ENCODE results near the gene CHST3.

CHST3 gene

DNA sequence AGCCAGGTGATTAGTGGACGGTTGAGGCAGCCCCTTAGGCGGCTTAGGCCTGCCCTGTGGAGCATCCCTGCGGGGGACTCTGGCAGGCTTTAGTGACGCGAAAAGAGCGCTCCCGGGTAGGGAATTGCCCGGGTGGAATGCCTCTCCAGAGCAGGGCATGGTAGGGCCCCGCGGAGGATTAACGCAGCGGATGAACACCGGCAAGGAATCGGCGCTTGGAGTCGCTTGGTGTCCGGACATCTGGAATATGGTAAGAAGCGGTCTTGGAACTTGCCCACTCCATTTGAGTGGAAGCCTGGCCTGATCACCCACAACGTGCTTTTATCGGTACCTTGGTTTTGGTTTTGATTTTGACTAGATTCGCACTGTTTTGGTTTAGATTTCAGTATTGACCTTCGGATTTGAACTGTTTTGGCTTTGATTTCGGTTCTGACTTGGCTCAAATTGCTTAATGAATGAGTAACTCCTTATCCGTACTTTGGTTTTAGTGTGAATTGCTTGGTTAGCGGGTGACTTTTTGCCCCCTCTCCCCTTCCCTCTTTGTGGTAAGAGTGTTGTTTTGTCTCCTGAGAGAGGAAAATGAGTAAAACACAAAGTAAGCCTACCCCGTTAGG, 24.2 kb upstream of the CHST3 start:
- TF ChIP-seq CTCF (IDR thresholded peaks at IDR 0.05; ENCODE audit: poor library complexity, severe bottlenecking), result no peak
- no peaks in the 10 kb centered on the region for H3K27me3 ChIP-seq (ENCODE audit: insufficient read depth, poor library complexity, severe bottlenecking)
- H3K36me3 ChIP-seq (ENCODE audit: low read depth), result no peaks in the 10 kb centered on the region
- ATAC-seq (ENCODE audit: low read depth) (no peak), DNase-seq (ENCODE audit: low spot score) (no peak)
- no peak overlapping the region for H3K4me3 ChIP-seq (ENCODE audit: severe bottlenecking)
- no peak overlapping the region for H3K27ac ChIP-seq (ENCODE audit: poor library complexity, severe bottlenecking)
- H3K9me3 ChIP-seq (ENCODE audit: severe bottlenecking), result no peaks in the 10 kb centered on the region
- H3K4me1 ChIP-seq (ENCODE audit: insufficient read depth, poor library complexity, severe bottlenecking), result no peaks in the 10 kb centered on the region

GRCh38 chr10:71940752-71941151, 23.4 kb upstream of the CHST3 start:
- no peak for ATAC-seq (ENCODE audit: low read depth)
- Histone ChIP-seq H3K27me3 (ENCODE audit: insufficient read depth, poor library complexity, severe bottlenecking) (no peaks in the 10 kb centered on the region), H3K4me1 (ENCODE audit: insufficient read depth, poor library complexity, severe bottlenecking) (no peaks in the 10 kb centered on the region), H3K9me3 (ENCODE audit: severe bottlenecking) (peaks cover 3% of the 10 kb centered on the region), H3K4me3 (ENCODE audit: severe bottlenecking) (no peak overlapping the region), H3K27ac (ENCODE audit: poor library complexity, severe bottlenecking) (no peak overlapping the region), H3K36me3 (ENCODE audit: low read depth) (no peaks in the 10 kb centered on the region)
- no peak for TF ChIP-seq CTCF (IDR thresholded peaks at IDR 0.05; ENCODE audit: poor library complexity, severe bottlenecking)
- no peak for DNase-seq (ENCODE audit: low spot score)

DNA sequence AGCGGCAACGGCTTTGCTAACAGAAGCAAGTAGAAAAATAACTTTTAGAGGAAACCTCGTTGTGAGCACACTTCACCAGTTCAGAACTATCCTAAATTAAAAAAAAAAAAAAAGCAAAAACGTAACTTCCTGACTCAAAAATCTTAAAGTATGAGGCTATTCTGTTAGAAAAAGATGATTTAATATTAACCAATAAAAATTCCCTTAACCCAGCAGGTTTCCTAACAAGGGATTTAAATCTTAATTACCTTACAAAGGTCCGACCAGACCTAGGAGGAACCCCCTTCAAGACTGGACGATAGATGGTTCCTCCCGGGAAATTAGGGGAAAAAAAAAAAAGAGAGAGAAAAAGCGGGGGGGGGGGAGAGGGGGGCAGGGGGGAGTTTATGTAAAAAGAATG, 22.9 kb upstream of the CHST3 start:
- peaks cover 9% of the 10 kb centered on the region for H3K9me3 ChIP-seq (ENCODE audit: severe bottlenecking)
- H3K4me1 ChIP-seq (ENCODE audit: insufficient read depth, poor library complexity, severe bottlenecking), result no peaks in the 10 kb centered on the region
- H3K4me3 ChIP-seq (ENCODE audit: severe bottlenecking), result no peak overlapping the region
- H3K27me3 ChIP-seq (ENCODE audit: insufficient read depth, poor library complexity, severe bottlenecking), result no peaks in the 10 kb centered on the region
- TF ChIP-seq CTCF (IDR thresholded peaks at IDR 0.05; ENCODE audit: poor library complexity, severe bottlenecking), result no peak
- ATAC-seq (ENCODE audit: low read depth), result no peak
- DNase-seq (ENCODE audit: low spot score), result no peak
- no peaks in the 10 kb centered on the region for H3K36me3 ChIP-seq (ENCODE audit: low read depth)
- no peak overlapping the region for H3K27ac ChIP-seq (ENCODE audit: poor library complexity, severe bottlenecking)

DNA sequence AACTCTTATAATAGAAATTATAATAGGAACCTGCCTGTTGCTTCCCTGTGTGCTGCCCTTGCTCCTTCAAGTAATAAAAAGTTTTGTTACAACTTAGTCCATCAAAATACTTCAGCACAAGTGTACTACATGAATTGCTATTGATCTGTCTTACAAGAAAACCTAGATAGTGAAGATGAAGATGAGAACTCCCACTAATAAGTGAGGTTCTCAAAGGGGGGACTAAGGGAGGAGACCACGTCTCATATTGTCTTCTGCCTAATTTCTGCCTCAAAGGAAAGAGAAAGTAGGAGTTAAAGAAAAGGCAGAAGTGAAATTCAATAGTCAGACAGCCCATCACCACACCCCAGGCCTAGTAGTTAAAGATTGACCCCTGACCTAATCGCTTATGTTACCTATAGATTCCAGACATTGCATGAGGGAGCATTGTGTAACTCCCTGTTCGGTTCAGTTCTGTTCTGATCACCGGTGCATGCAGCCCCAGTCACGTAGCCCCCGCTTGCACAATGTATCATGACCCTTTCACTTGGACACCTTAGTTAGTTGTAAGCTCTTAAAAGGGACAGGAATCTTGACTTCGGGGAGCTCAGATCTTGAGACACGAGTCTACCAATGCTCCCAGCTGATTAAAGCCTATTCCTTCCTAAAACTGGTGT, 18.2 kb upstream of the CHST3 start:
- TF ChIP-seq CTCF (IDR thresholded peaks at IDR 0.05; ENCODE audit: poor library complexity, severe bottlenecking), result no peak
- Histone ChIP-seq H3K27ac (ENCODE audit: poor library complexity, severe bottlenecking) (no peak overlapping the region), H3K4me3 (ENCODE audit: severe bottlenecking) (no peak overlapping the region), H3K27me3 (ENCODE audit: insufficient read depth, poor library complexity, severe bottlenecking) (no peaks in the 10 kb centered on the region), H3K9me3 (ENCODE audit: severe bottlenecking) (peaks cover 12% of the 10 kb centered on the region), H3K36me3 (ENCODE audit: low read depth) (no peaks in the 10 kb centered on the region), H3K4me1 (ENCODE audit: insufficient read depth, poor library complexity, severe bottlenecking) (no peaks in the 10 kb centered on the region)
- DNase-seq (ENCODE audit: low spot score) (no peak), ATAC-seq (ENCODE audit: low read depth) (no peak)

GRCh38 chr10:71946700-71947099, 17.5 kb upstream of the CHST3 start:
- H3K4me3 ChIP-seq (ENCODE audit: severe bottlenecking), result no peak overlapping the region
- ATAC-seq (ENCODE audit: low read depth) (no peak), DNase-seq (ENCODE audit: low spot score) (no peak)
- peaks cover 12% of the 10 kb centered on the region for H3K9me3 ChIP-seq (ENCODE audit: severe bottlenecking)
- H3K36me3 ChIP-seq (ENCODE audit: low read depth), result no peaks in the 10 kb centered on the region
- no peak overlapping the region for H3K27ac ChIP-seq (ENCODE audit: poor library complexity, severe bottlenecking)
- no peak for TF ChIP-seq CTCF (IDR thresholded peaks at IDR 0.05; ENCODE audit: poor library complexity, severe bottlenecking)
- no peaks in the 10 kb centered on the region for H3K4me1 ChIP-seq (ENCODE audit: insufficient read depth, poor library complexity, severe bottlenecking)
- H3K27me3 ChIP-seq (ENCODE audit: insufficient read depth, poor library complexity, severe bottlenecking), result no peaks in the 10 kb centered on the region

Measured in RWPE2 (cell line).